GM19099 (cell line): ENCODE measurements around the gene RCBTB1.

Experiments used
- POLR2A ChIP-seq: IDR thresholded peaks from 3 replicates; pipeline ENCODE4 v1.6.1; 2011; ENCODE audit warnings: low read depth; ENCODE audit not compliant: insufficient read length; ENCODE audit errors: extremely low read depth

Gene RCBTB1

DNA sequence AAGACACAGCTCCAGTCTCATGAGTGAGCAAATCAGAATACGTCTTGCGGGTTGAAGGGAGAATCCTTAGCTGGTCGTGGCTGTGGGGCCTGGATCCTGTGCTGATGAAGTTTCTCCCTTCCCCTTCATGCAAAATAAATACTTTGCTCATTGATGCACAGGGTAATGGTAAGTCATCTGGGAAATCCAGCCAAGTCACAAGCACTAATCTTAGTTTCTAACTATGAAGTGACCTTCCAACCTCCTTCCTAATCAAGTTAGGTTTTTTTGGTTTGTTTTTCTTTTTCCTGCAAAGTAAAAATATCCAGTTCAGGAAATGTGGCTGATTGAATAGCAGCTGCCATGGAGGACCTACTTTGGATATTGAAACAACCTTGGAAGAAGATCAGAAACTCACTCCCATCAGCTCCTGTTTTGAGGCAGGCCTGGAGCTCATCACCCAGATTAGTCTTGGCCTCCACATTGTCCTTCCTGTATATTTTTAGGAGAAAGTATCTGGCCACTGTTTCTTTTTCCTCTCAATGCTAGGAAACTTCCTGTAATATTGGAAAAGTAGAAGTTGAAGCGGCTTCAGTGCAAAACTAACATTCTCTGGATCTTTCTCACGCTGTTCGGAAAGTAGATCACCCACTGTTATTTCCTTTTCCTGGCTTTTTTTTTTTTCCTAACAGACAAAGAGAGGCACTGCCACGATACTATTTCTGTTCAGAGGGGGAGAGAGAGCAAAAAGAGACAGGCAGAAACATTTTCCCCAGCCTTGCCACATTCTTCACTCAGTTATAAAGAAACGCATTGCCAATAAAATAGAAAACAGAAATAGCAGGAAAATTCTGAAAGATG lies 30.7 kb upstream of the RCBTB1 start:
- TF ChIP-seq POLR2A = no peak

- TF ChIP-seq POLR2A = no peak
These were observed 24.8 kb upstream of the RCBTB1 start for GRCh38 chr13:49610176-49610575.

DNA sequence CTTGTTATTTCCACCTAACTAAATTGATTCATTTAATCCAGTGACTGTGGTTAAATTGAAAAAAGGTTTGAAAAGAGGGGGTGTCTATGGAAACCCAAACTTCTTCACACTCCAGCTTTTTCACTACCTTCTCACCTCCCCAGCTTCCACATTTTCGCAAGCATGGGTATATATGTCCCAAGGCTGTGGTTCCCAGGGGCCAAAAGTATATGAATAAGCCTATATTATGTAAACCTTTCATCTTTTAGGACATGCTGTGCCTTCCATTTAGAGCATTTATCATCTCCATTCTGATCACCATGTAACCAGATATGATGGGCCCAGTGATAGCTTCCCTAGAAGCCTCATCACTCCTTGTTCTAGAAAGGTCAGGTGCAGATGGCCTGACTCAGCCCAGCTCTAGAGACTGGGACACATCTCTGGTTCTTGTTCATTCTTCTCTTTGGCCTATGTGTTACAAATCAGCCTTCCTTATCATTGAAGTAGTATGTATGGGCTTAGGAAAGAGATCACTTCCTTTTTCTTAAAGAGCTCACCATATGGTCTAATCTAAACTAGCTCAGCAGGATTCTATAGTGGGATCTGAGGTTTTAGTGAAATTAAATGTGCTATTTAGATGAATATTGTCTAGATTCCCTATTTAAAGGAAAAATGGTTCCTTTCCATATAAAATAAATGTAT lies 23.4 kb upstream of the RCBTB1 start:
- no peak for TF ChIP-seq POLR2A

- no peak for TF ChIP-seq POLR2A
These were observed 22.4 kb upstream of the RCBTB1 start for GRCh38 chr13:49607761-49608160.

DNA sequence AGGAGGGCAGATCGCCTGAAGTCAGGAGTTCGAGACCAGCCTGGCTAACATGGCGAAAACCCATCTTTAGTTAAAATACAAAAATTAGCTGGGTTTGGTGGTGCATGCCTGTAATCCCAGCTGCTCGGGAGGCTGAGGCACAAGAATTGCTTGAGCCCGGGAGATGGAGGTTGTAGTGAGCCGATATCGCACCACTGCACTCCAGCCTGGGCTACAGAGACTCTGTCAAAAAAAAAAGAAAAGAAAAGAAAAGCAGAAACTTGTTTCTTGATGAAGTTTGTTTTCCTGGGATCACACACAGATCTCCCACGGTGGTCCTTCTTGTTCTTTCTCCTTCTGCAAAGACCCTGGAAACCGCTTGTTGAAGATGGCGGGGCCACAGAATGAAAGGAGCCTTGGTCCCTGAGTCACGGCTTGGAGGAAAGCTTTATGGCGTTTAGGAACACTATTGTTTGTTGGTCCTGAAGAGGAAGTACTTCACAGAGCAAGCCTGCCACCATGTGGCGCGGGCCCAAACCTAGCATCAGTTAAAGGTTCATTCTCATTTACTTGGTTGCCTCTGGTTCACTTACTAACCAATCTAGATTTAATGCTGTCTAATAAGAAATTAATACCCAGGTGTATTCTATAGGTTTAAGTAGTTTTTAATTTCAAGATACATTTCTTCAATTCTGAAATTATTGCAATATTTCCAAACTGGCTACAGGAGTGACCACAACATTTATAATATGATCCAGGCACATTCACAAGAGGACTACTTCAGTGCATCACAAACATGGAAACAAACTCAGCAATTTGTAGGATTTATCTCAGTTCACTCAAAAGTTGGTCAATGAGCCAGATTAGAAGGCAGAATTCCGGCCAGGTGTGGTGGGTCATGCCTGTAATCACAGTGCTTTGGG lies 21.6 kb upstream of the RCBTB1 start:
- TF ChIP-seq POLR2A = no peak

- TF ChIP-seq POLR2A = no peak
These were observed 19.2 kb upstream of the RCBTB1 start for GRCh38 chr13:49604570-49604969.

DNA sequence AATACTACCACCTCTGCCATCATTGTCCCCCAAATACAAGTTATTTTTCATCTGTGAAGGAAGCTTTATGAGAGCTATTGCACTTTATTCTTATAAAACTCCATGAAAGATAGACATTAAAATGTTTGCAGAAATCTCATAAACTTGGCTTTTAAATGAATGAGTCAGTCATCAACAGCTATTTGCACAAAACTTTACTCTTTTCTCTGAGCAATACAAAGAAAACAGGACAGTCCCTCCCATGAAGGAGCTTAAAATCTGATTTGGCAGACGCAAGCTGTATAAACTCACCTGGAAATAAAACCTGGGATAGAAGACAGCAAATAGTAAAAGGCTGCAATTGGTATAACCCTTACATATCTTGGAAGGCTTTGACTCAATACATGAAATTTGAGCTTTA lies 16.6 kb upstream of the RCBTB1 start:
- TF ChIP-seq POLR2A = no peak

DNA sequence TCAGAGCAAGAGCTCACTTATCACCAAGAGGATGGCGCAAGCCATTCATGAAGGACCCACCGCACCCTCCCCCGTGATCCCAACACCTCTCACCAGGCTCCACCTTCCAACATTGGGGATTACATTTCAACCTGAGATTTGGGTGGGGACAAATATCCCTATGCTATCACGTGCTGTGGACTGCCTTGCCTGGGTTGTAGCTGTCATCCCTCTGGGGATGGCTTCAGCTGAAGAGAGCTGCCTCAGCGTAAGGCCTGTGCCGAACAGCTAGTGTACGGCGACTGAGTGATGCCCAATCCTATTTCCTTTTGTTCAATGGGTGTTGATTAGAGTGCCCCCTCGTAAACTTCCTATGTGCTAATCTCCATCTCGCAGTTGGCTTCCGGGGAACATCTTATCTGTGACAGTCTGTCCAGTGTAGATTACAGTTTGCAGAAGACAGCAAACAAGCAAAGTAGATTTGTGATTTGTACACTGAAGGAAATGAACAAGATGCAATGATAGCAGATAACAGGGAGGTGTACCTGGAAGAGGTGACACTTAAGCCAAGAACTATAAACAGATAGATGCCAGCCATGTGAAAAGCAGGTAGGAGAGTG lies 11.8 kb upstream of the RCBTB1 start:
- no peak for TF ChIP-seq POLR2A

- no peak for TF ChIP-seq POLR2A
These were observed 10.9 kb upstream of the RCBTB1 start for GRCh38 chr13:49596221-49596620.

- TF ChIP-seq POLR2A = no peak
These were observed 9.2 kb upstream of the RCBTB1 start for GRCh38 chr13:49594576-49594975.

DNA sequence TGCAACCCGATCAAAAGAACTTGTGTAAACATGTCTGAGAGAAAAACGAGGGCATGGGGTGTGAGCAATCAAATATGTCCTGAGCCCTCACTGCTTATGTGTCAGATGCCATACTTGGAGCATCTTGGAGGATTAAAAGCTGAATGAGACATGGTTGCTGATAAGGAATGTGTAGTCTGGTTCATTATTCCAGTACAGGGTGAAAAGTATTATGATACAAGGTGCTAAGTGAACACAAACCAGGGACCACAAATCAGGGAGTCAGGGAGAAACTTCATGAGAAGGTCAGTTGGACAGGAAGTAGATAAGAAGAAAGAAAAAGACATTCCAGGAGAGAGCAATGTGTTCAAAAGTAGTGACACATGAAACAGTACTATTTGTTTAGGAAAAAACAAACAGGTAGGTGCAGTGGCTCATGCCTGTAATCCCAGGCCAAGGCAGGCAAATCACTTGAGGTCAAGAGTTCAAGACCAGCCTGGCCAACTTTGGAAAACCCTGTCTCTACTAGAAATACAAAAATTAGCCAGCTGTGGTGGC lies 2.0 kb upstream of the RCBTB1 start:
- TF ChIP-seq POLR2A = no peak

- no peak for TF ChIP-seq POLR2A
These were observed 1.4 kb upstream of the RCBTB1 start for GRCh38 chr13:49586717-49587116.

DNA sequence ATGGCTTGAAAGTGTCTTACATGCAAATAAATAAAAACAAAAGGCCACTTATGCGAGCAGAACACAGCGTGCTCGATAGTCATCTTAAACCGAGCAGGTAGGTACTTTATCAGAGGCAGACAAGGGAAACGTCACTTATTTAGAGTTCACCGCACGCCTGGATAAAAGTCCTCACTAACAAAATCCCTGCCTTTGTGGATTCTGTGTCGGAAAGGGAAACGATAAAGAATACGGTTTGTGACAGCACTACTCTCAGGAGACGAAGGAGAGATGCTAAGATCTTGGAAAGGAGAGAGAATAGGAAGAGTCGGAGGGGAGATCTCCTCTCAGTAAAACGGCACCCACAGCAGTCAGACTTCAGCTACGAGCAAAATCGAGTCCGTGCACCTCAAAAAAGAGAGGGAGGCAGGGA lies 581 bp downstream of the RCBTB1 start:
- TF ChIP-seq POLR2A = no peak

DNA sequence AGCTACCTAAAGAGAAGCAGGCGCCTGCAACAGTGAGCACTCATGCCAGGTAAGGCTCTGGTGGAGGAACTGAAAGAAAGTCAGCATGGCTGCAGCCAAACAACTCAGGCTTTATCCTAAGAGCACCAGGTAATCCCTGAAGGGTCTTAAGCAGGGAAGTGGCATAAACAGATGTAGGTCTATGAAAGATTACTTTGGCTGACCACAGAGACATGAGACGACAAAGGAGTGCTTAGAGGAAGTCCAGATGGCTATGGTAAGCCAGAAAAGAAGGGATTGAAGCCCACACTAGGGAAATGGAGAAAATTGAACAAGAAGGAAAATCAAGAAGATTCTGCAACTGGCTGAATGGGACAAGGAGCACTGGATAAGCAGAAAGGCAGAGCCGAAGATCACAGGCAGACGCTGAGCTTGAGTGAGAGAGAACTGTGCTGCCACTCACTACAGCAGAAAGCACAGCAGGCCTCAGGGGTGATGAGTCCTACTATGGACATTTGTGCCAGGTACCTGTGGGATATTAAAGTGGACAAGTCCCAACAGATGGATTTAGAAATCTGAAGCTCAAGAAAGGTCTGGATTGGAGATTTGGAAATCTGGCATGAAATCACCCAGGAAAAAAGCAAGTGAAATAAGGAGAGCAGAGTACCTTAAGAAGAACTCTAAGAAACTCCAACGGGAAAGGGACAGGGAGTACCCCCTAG lies 4.2 kb downstream of the RCBTB1 start:
- no peak for TF ChIP-seq POLR2A

- no peak for TF ChIP-seq POLR2A
These were observed 5.9 kb downstream of the RCBTB1 start for GRCh38 chr13:49579501-49579900.
